ENCODE data around the gene ZNF827.

The ZNF827 gene

GRCh38 chr4:145785391-145786008 lies 153.1 kb downstream of the ZNF827 start:
- no peak for DNase-seq

GRCh38 chr4:145784036-145784435 lies 154.6 kb downstream of the ZNF827 start:
- no peak for DNase-seq

GRCh38 chr4:145782756-145783155 lies 155.9 kb downstream of the ZNF827 start:
- DNase-seq, result no peak

DNA sequence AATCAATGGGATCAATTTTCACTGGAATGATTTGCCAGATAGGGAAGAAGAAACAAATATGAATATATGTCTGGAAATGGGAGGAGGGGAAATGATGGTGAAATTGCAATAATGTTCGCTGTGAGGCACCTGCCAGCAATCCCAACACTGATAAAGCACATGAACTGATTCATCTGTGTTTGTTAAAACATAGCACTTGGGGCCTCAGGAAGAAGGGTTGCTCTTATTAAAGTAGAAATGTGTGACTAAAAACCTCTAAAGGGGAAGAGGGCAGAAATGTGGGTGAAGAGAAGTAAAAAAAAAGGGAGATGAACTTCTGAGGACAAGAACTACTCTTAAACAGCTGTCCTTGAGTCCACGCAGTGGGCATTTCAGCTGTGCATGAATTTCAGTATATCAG lies 157.3 kb downstream of the ZNF827 start:
- no peak for DNase-seq

DNA sequence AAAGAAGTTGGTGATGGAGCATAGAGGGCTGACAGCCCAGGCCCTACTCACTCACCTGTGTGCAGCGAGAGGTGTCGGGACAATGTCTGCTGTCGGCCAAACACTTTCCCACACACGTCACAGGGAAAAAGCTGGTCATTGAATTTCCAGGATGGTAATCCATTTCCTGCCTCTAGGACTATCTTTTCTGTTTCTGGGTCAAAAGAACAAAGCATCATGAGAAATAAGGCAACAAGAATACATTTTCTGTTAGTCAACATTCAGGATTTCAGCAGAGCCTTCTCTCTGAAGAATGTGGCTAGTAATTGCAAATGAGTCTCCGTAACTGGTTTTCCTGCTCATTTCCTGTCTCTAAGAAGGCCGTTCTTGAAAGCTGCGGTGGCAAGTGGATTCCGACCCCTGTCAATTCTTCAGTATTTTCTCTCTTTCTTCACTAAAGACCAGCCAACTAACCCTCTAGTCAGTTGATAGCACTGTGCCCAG lies 159.3 kb downstream of the ZNF827 start:
- DNase-seq, result no peak

DNA sequence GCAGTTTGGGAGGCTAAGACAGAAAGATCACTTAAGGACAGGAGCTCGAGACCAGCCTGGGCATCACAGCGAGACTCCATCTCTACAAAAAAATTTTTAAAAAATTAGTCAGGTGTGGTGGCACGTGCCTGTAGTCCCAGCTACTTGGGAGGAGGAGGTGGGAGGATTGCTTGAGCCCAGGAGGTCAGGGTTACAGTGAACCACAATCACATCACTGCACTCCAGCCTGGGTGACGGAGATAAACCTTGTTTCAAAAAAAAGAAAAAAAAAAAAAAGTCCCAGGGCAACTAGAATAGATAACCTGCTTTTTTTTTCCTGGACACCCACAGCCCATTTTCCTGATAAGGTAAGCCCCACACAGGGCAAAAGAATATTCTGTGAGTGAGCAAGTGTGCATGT lies 162.4 kb downstream of the ZNF827 start:
- DNase-seq, result no peak

GRCh38 chr4:145775406-145775805 lies 163.2 kb downstream of the ZNF827 start:
- DNase-seq, result no peak

GRCh38 chr4:145774473-145774872 lies 164.2 kb downstream of the ZNF827 start:
- no peak for DNase-seq

GRCh38 chr4:145773581-145774234 lies 164.9 kb downstream of the ZNF827 start:
- DNase-seq, result no peak

- no peak for DNase-seq
Measured at GRCh38 chr4:145772347-145772746, 166.3 kb downstream of the ZNF827 start.

- DNase-seq, result no peak
Measured at GRCh38 chr4:145770124-145770523, 168.5 kb downstream of the ZNF827 start.

DNA sequence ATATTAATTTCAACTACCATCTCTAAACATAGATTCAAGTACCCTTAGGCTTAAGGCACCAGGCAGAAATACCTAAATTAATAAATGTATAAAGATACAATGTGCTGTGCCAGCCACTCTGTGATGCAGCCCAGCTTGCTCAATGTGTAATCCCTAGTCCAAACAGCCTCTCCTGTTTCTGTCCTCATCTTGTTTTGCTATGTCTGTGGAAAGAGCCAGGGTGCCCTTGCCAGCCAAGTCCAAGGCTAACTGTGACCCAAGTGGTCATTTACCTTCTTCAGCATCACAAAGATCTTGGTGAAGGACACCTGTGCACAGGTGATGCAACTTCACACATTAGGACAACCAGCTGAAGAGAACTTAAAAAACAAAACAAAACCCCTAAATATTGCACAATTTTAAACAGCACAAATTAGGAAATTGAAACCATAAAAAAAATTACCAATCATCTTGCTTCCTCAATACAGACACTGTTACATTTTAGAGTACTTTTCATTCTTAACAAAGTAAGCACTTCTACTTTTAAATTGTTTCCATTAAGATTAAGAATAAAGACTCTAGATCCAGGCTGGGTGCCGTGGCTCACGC lies 169.1 kb downstream of the ZNF827 start:
- no peak for DNase-seq

DNA sequence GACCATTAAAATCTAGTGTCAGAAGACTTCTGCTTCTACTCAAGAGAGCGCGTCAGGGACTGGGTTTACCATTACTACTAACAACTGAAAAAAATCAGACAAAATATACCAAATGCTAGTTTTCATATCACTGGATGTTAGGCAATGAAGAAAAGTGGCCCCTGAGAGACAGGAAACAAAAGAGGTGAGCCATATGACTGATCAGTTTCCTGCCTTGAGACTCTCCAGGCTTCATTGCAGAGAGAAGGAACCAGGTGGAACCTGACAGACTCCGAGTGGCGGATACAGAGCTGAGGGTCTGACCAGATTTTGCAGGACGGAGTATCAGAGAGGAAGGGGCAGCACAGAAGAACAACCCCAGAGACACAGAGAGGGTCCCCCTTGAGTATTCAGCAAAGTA lies 172.3 kb downstream of the ZNF827 start:
- DNase-seq, result no peak

GRCh38 chr4:145763399-145763798 lies 175.2 kb downstream of the ZNF827 start:
- DNase-seq, result no peak

DNA sequence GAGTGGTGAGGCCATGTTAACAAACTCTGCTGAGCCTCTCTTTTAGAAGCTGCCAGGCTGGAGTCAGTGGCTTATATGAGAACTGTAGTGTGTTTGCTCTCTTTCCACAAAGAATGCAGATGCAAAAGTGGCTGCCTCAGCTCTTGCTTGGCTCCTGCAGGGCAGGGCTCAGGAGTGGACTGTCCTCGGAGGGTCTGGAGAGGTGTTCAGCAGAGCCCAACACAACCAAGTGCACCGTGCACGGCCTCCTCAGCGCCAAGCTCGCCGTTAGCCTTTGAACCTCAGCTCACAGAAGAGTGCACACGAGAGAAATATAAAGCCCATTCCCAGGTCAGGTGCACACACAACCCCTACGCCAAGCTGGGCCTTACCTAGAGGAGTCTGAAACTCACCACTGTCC lies 175.9 kb downstream of the ZNF827 start:
- no peak for DNase-seq

DNA sequence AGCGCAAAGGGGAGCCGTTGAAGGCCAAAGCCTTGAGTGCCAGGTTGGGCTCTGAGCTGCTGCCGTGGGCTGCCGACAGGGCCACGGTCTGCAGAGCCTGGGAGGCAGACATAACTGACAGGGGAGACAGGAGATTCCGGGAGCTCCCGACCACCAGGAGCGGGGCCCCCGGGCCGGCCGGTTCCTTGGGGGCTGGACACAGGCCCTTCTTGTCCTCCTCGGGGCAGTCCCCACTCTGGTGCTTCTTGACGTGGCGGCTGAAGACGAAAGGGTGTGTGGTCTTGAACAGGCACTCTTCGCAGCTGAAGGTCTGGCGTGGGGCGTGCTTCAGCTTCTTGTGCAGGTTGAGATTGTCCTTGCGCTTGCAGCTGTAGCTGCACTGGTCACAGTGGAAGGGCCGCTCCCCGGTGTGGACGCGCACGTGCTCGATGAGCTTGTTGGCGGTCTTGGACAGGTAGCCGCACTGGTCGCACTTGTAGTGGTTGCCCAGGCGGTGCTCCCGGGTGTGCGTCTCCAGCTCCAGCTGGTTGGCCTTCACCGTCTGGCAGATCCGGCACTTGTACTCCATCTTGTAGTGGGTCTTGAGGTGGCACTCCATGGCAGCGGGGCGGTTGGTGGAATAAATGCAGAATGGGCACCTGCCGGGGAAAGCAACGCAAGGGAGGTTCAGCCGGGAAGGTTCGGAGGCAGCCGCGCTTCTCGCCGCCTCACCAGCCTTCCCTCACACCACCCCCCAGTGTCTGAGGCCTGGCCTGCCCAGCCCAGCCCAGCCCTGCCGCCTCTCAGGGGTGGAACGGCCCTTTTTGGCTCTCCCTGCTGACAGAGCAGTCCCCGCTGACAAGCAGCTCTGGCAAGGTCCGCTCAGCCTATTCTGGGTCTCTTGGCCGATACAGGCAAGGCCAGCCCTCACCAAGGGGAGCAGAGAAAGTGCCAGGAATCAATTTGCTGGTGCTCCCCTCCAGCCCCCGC lies 177.4 kb downstream of the ZNF827 start:
- DNase-seq, result no peak

DNA sequence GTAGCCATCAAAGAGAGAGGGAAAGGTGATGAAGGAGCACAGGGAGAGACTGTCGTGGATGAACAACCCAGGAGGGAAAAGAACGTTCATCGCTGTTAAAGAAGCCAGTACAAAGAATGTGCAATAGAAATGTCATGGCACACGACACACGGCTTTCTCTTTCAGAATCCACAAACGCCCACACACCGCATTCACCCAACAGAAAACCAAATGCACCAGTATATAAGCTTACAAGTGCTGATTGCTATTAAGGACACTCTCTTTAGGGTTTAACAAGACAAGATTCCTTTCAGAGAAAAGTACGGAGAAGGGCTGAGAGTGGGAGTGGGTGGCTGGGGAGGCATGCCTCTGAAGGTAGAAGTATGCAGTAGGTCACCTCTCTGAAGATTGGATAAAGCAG lies 178.4 kb downstream of the ZNF827 start:
- no peak for DNase-seq

DNA sequence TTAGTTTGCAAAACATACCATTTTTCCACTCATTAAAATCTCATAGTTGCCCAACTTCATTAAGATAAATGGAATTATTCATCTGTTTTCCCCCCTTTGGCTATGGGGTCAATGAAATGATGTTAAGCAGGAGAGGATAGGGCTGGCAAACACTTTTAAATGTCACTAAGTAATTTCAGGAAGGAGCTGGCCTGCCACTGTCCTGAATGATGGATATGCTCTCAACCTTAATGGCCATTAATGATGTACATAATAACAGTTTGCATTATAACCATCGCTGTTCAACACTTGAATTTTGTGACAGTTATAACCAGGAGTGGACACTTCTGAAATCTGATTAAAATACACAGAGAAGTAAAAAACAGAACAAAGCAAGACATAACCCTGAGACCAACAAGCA lies 181.4 kb downstream of the ZNF827 start:
- DNase-seq, result no peak

- DNase-seq, result no peak
Measured at GRCh38 chr4:145756244-145756643, 182.4 kb downstream of the ZNF827 start.

DNA sequence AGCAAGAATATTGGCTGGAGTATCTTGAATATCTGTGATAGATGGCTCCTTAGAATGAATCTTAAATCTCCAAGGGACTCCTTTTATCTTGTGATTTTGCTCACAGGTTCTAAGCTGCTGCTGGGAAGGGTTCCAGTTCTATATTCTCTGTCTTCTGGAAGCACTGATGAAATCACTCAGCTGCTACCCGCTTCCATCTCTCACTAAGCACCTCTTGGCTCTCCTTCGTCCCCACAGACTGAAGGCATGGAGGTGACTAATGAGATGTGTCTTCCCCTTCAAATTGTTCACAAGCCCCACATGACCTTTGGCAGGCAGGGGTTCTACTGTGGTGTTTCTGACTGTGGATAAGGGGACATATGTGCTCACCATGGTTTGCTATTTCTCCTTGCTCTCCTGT lies 182.8 kb downstream of the ZNF827 start:
- no peak for DNase-seq

- no peak for DNase-seq
Measured at GRCh38 chr4:145743641-145744040, 195.0 kb downstream of the ZNF827 start.

DNA sequence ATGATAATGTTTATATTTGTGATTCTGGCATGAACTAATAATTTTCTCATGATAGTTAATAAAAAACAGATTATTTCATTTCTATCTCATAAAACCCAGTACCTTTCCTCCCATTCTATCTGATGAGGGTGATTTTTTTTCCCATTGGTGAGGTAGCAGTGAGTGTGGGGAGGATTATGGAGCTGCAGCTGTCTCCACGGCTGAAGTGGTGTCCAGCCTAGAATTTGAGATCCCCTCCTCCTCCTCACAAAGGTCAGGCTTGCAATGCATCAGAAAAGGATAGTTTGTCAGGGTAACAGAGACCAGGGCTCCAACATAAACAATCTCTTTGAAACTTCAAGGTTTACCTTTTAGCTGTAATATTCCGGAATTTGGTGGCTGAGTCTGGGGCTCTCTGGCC lies 197.8 kb downstream of the ZNF827 start:
- DNase-seq, result no peak

DNA sequence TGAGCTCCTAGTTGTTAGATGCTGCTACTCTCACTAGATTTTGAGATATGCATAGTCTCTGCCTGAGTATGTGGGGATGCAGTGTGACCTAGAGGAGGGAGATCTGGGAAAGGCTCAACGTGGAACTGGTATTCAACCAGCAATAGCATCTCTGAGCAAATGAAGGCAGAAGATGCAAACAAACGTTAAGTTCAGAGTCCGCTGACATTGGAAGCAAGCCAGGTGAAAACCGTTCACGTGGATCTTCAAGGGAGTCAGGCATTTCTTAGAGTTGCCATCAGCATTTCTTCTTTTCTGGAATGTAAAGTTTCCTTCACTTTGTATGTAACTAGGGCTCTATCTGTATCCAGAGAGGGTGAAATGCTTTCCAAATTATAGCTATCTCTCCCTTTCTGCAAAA lies 198.8 kb downstream of the ZNF827 start:
- DNase-seq, result no peak
